ENCODE results near the gene SLC25A45.

The SLC25A45 gene

DNA sequence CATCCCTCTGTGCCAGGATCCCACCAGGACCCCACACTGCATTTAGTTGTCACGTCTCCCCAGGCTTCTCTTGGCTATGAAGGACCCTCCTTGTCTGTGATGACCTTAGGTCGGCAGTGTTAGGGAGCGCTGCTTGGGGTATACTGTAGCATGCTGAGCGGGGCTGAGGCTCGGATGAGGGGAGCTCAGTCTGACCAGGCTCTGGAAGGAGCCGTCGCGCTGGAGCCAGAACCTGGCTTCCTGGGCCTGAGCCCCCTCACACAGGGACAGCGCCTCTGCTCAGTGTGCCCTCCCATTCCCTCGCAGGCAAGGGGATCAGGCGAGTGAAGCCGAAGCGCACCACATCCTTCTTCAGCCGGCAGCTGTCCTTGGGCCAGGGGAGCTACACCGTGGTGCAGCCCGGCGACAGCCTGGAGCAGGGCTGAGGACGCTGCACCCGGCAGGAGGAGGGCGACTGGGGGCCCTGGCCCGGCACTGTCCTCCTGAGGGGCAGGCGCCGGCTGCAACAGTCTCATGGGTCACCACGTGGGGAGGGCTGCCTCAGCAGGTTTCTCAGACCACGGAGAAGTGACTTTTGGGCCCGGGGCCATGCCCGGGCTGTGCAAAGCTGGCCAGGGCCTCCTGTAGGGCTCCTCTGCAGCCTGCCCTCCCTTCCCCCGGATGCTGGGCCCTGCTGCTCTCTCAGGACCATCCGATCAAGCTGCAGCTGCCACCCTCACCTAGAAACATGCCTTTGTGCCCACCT lies 28.7 kb upstream of the SLC25A45 start:
- Histone ChIP-seq H3K27me3 (replicated peaks; ENCODE audit: control insufficient read depth, insufficient read depth, low read length) (no peaks in the 10 kb centered on the region), H3K36me3 (ENCODE audit: control insufficient read depth, insufficient read depth, low read length) (peaks cover 24% of the 10 kb centered on the region), H3K4me3 (replicated peaks; ENCODE audit: low read depth, low read length) (no peak overlapping the region)
- TF ChIP-seq, protein P1, sequence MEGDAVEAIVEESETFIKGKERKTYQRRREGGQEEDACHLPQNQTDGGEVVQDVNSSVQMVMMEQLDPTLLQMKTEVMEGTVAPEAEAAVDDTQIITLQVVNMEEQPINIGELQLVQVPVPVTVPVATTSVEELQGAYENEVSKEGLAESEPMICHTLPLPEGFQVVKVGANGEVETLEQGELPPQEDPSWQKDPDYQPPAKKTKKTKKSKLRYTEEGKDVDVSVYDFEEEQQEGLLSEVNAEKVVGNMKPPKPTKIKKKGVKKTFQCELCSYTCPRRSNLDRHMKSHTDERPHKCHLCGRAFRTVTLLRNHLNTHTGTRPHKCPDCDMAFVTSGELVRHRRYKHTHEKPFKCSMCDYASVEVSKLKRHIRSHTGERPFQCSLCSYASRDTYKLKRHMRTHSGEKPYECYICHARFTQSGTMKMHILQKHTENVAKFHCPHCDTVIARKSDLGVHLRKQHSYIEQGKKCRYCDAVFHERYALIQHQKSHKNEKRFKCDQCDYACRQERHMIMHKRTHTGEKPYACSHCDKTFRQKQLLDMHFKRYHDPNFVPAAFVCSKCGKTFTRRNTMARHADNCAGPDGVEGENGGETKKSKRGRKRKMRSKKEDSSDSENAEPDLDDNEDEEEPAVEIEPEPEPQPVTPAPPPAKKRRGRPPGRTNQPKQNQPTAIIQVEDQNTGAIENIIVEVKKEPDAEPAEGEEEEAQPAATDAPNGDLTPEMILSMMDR (IDR thresholded peaks at IDR 0.05; ENCODE audit: insufficient read depth, low read length, poor library complexity, severe bottlenecking): no peak
- DNase-seq (ENCODE audit: extremely low read depth, insufficient read length): no peak

DNA sequence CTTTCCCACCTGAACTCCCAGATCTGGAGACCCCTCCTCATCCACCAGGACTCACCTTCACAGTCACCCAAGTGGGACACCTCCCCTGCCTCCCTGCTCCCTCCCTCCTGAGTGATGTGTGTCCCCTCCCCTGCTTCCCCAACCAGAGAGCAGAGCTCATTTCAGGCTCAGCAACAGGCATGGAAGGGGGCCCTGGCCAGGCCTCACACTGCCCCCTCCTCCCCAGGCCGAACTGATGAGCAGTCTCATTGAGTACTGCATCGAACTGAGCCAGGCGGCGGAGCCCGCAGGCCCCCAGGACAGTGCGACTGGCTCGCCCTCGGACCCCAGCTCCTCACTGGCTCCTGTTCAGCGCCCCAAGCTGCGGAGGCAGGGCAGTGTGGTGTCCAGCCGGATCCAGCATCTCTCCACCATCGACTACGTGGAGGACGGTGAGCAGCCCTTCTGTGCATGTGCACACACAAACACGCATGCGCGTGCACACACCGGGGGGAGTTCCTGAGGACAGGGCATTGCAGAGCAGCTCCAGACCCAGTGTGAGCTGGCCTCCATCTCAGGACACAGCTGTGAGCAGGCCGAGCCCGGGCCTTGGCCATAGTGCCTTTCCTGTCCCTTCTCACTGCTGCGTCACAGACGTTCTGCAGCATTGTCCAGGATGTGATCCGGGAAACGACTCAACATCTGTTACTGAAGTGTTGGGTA lies 22.3 kb upstream of the SLC25A45 start:
- TF ChIP-seq, protein P1 (IDR thresholded peaks at IDR 0.05; ENCODE audit: insufficient read depth, low read length, poor library complexity, severe bottlenecking): no peak
- peaks cover 27% of the 10 kb centered on the region for H3K36me3 ChIP-seq (ENCODE audit: control insufficient read depth, insufficient read depth, low read length)
- no peak for DNase-seq (ENCODE audit: extremely low read depth, insufficient read length)
- H3K27me3 ChIP-seq (replicated peaks; ENCODE audit: control insufficient read depth, insufficient read depth, low read length): no peaks in the 10 kb centered on the region
- H3K4me3 ChIP-seq (replicated peaks; ENCODE audit: low read depth, low read length): no peak overlapping the region

DNA sequence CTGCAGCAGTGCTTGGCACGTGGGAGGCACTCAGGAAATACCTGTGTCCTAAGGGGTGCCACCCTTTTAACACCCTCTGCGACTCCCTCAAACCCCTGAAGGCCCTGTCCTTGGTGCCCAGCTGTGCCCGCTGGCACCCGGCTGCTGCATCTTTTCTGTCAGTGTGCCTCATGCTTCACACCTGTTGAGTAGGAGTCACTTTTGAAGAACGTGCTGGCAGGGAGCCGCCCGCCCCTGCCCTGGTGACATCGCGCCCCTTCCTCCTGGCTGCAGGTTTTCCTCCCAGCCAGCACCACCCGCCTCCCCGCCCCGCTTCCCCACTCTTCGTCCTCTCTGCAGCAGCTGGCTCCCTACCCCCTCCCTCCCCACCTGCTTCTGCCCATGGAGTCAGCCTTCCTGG lies 21.8 kb upstream of the SLC25A45 start:
- Histone ChIP-seq H3K4me3 (replicated peaks; ENCODE audit: low read depth, low read length) (no peak overlapping the region), H3K27me3 (replicated peaks; ENCODE audit: control insufficient read depth, insufficient read depth, low read length) (no peaks in the 10 kb centered on the region), H3K36me3 (ENCODE audit: control insufficient read depth, insufficient read depth, low read length) (peaks cover 31% of the 10 kb centered on the region)
- TF ChIP-seq, protein P1 (IDR thresholded peaks at IDR 0.05; ENCODE audit: insufficient read depth, low read length, poor library complexity, severe bottlenecking): no peak
- DNase-seq (ENCODE audit: extremely low read depth, insufficient read length): no peak

DNA sequence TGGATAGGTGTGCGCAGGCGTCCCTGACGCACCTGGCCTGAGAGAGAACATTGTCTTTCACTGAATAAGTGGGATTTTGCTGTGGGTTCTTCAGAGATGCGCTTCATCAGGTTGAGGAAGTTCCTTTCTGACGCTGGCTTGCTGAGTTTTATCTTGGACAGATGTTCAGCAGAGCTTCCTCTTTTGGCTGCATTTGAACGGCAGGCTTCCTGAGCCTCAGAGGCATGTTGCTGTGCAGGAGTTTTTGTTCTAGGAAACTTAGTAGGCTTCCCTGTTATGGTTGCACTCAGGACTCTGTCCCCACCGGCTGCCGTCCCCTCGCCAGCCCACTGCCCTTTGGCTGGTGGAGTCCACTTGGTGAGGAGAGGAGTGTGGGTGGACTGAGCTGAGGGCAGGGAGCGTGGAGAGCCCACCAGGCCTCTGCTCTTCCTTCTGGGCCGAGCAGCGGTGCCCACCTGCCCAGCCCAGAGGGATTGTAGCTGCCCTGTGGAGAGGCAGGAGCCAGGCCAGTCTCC lies 21.2 kb upstream of the SLC25A45 start:
- Histone ChIP-seq H3K36me3 (ENCODE audit: control insufficient read depth, insufficient read depth, low read length) (peaks cover 33% of the 10 kb centered on the region), H3K27me3 (replicated peaks; ENCODE audit: control insufficient read depth, insufficient read depth, low read length) (no peaks in the 10 kb centered on the region), H3K4me3 (replicated peaks; ENCODE audit: low read depth, low read length) (no peak overlapping the region)
- peak; percentile 56 for DNase-seq (ENCODE audit: extremely low read depth, insufficient read length)
- TF ChIP-seq, protein P1 (IDR thresholded peaks at IDR 0.05; ENCODE audit: insufficient read depth, low read length, poor library complexity, severe bottlenecking): no peak

DNA sequence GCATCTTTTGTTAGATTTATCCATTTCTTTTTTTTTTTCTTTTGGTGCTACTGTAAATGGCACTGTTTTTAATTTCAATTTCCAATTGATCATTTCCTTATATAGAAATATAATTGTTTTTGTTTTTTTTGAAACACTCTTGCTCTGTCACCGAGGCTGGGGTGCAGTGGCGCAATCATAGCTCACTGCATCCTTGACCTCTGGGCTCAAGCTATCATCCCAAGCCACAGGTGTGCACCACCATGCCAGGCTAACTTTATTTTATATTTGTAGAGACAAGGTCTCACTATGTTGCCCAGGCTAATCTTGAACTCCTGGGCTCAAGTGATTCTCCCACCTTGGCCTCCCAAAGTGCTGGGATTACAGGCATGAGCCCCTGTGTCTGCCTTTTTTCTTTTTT lies 20.3 kb upstream of the SLC25A45 start:
- TF ChIP-seq, protein P1 (IDR thresholded peaks at IDR 0.05; ENCODE audit: insufficient read depth, low read length, poor library complexity, severe bottlenecking): no peak
- no peaks in the 10 kb centered on the region for H3K27me3 ChIP-seq (replicated peaks; ENCODE audit: control insufficient read depth, insufficient read depth, low read length)
- no peak overlapping the region for H3K4me3 ChIP-seq (replicated peaks; ENCODE audit: low read depth, low read length)
- H3K36me3 ChIP-seq (ENCODE audit: control insufficient read depth, insufficient read depth, low read length): peaks cover 33% of the 10 kb centered on the region
- no peak for DNase-seq (ENCODE audit: extremely low read depth, insufficient read length)

All from GM06990 (cell line).